ENCODE measurements around the gene ZDBF2.
"Not testable (repeated sequence)": the region's sequence is repeated elsewhere in the genome, so short reads cannot be mapped to it uniquely, and the experiment has no call there.

ZDBF2 gene

DNA sequence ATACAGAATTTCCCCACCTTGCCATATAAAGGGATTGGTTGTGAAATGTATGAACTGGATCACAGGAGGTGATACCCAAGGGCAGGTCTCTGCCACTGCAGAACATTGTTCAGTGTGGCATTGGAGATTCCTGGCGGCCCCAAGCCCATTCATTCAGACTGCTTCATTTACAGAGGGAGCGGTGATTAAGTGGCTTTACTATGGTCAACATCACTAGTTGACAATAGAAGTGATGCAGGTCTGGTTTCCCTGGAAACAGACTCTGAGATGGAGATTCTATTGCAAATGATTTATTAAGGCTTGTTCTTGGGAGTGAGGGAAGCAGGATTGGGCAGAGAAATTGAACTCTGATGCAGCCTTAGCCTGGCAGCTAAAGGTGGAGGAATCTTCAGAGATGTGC is 62.4 kb downstream of the ZDBF2 start:
- DNase-seq: no peak

DNA sequence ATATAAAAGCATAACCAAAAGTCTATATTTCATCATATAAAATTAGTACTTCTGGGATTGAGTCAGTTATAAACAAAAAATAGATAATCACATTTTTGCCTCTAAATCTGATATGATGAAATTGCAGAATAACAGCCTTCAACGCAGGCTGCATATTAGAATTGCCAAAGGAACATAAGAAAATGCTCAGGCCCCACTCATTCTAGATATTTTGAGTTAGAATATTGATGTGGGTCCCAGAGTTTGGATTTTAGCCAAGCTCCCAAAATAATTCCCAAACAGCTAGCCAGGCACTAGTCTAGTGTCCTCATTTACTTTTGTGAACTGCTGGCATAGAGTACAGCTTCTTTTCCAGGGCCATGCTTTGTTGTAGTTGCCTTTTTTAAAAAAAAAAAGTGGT is 63.5 kb downstream of the ZDBF2 start:
- DNase-seq: no peak

DNA sequence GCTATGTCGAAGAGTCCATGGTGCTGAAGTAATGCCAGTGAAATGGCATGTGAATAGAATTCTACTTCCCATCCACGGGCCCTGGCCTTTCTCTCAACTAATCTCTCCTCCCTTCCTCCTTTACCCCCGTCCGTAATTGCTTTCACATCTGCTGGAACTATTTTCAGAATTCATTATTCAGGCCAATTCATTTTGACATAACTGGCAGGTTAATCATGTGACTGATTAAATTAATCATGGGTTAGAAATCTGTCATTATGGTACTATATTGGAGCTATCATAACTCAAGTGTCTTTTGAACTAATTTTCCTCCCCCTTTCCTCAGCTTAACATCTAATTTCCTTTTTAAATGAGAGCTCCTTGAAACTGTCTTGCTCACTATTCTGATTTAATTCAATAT is 66.9 kb downstream of the ZDBF2 start:
- no peak for DNase-seq

DNA sequence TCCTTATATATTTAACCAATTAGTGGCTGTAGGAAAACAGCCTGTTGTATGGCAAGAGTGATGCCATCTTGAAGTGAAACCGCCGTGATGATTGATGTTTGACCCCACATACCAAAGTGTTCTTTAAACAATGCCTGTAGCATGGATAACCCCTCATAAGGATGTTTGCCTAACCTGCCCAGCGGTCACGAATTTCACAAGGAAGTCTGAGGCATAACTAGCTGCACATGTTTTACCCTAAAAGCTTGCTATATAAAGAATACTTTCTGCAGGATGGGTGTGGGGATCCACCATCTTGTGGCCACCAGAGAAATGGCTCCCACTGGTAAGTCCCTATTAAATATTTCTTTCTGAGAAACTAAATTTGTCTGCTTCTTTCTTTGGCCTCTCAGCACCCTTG is 68.7 kb downstream of the ZDBF2 start:
- no peak for DNase-seq

DNA sequence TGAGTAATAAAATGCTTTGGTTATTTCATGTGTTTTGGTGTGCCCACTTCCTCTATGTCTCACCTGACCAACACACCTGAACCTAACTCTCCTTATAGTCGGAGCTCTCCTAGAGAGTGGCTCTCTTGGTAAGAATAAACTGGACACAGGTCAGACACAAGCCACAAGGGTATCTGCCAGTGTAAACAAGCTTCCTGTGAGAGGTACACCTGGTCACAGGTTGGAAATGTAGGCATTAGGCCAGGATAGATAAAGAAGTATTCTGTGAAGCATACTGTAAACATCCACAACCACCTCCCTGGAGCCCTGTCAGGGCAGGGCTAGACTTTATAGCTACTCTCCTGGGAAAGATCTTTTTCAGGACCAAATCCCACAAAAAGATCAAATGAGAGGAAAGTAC is 69.4 kb downstream of the ZDBF2 start:
- DNase-seq: no peak

DNA sequence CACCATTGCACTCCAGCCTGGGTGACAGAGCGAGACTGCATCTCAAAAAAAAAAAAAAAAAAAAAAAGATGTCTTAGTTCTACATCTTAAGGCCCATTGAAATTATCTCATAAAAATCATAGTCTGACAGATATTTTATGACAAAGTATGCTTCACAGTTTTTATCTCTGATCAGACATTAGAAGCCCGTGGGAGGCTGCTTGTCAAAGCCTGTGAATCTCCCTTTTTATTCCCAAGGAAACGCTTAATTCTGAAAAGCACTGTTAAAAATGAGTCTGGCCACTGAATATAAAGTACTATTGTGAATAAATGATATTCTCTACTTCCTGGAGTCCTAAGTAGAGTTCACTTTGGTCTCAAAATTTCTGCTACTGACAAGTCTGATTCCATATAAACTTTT is 71.1 kb downstream of the ZDBF2 start:
- no peak for DNase-seq

DNA sequence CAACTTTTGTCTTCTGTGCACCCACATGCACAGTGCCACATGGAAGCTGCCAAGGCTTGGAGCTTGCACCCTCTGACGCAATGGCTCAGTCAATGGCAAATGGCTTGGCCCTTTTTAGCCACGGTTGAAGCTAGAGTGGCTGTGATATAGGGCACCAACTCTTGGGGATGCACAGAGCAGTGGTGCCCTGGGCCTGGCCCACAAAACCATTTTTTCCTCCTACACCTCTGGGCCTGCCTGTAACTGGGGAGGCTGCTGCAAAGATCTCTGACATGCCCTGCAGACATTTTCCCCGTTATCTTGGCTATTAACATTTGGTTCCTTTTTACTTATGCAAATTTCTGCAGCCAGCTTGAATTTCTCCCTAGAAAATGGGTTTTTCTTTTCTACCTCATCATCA is 74.9 kb downstream of the ZDBF2 start:
- no peak for DNase-seq

DNA sequence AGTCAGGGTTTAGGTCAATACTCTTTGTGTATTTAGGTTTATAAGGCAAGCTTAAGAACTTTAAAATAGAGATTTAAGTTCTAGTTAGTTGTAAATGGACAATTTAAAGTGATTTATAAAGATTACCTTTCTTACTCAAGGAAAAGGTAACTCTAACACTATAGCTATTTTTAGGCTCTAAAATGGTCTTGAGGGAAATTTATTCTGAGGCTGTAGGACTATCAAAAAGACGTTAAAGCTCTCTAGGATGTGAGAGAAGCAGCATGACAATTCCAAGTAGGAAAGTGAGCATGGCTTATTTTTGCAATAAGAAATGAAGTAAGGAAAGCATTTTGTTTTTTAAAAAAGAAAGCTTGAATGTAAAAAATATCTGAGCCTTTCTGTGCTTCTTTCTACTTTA is 78.1 kb downstream of the ZDBF2 start:
- DNase-seq: no peak

DNA sequence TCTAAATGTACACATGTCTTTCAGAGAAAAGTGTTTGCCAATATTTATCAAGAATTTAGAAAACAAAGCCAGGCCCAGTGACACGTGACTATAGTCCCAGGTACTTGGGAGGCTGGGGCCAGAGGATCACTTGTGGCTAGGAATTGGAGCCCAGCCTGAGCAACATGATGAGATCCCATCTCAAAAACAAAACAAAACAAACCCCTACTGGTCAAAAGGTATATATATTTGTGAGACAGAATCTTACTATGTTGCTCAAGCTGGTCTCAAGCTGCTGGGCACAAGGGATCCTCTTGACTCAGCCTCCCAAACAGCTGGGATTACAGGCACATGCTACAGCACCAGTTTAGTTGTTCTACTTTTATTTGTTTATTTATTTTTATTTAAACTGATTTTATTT is 79.2 kb downstream of the ZDBF2 start:
- DNase-seq: no peak

DNA sequence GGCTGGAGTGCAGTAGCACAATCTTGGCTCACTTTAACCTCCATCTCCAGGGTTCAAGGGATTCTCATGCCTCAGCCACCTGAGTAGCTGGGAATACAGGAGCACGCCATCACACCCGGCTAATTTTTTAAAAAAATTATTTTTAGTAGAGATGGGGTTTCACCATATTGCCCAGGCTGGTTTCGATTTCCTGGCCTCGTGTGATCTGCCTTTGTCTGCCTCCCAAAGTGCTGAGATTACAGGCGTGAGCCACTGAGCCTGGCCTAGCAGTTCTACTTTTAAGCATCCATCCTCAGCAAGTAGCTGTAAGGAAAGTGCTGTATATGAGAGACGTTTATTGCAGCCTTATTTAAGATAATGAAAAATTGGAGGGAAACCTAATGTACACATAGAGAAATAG is 79.7 kb downstream of the ZDBF2 start:
- no peak for DNase-seq

DNA sequence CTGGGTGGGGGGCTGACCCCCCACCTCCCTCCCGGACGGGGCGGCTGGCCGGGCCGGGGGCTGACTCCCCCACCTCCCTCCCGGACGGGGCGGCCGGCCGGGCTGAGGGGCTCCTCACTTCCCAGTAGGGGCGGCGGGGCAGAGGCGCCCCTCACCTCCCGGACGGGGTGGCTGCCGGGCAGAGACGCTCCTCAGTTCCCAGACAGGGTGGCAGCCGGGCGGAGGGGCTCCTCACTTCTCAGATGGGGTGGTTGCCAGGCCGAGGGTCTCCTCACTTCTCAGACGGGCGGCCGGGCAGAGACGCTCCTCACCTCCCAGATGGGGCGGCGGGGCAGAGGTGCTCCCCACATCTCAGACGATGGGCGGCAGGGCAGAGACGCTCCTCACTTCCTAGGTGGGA is 82.4 kb downstream of the ZDBF2 start:
- not testable (repeated sequence) for DNase-seq

DNA sequence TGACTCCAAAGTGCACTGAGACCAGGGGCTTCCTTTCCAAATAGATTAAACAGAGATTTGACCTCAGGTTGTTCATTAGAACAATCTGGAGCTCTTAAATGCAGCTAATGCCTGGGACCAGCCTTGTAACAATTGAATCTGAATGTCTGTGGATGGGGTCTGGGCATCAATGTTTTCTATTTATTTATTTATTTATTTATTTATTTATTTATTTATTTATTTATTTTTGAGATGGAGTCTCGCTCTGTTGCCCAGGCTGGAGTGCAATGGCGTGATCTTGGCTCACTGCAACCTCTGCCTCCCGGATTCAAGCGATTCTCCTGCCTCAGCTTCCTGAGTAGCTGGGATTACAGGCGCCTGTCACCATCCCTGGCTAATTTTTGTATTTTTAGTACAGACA is 86.4 kb downstream of the ZDBF2 start:
- not testable (repeated sequence) for DNase-seq

DNA sequence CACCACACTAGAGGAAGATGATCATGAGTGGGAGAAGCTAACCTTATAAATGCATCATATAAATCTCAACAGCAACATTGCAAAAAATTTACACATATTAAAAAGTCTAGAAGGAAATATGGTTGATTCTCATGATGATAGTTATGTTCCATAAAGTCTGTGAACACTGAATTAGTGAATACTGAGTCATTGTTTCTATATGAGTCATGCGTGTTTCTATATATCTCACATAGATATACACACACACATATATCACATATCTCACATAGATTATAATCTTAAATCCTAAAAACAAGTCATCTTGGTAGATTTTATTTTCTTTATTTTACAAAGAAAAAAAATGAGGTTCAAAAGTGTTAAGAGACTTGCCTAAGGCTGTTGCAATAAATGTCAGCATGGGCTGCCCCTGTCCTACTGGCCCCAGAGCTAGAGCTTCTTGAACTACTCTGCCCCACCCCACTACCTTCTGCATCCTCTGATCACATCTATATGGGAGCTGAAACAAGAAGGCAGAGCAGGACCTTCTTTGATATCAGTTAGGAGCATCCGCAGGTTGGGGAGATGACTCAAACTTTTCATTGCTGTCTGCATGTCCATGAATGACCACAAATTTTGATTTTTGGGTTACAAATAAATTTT is 87.1 kb downstream of the ZDBF2 start:
- no peak for DNase-seq

All from hematopoietic multipotent progenitor cell treated with erythropoietin and hydrocortisone succinate and interleukin-3 and kit ligand, for 8 days (in vitro differentiated cells).